ENCODE data around the gene TCAIM.
A peak's percentile ranks its signal among the peaks of the same experiment; 100 is the strongest.

Gene TCAIM

DNA sequence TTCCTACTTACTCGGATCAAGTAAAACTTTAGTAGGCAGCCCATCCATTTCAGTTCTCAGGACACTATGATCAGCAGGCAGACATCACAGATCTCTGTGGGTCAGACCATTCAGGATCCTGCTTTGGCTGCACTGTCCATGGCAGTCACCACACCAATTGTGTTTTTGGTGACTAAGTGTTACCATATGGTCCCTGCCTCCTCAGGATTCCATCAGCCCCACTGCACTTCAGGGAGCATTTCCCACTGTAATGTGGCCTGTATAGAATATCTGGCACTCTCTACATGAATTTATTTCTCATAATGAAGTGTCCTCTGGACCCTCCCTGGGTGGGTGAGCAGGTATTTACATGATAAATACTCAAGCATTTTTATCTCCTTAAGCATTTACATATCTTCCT lies 97.6 kb downstream of the TCAIM start:
- no peak overlapping the region for H3K4me3 Mint-ChIP-seq
- no peak for ATAC-seq
- H3K27ac Mint-ChIP-seq, result no peak overlapping the region
- DNase-seq, result no peak
- peaks cover 26% of the 10 kb centered on the region for H3K4me1 Mint-ChIP-seq
- H3K27me3 Mint-ChIP-seq, result no peaks in the 10 kb centered on the region
- no peaks in the 10 kb centered on the region for H3K9me3 Mint-ChIP-seq
- peaks cover 6% of the 10 kb centered on the region for H3K36me3 Mint-ChIP-seq (ENCODE audit: low read depth)

DNA sequence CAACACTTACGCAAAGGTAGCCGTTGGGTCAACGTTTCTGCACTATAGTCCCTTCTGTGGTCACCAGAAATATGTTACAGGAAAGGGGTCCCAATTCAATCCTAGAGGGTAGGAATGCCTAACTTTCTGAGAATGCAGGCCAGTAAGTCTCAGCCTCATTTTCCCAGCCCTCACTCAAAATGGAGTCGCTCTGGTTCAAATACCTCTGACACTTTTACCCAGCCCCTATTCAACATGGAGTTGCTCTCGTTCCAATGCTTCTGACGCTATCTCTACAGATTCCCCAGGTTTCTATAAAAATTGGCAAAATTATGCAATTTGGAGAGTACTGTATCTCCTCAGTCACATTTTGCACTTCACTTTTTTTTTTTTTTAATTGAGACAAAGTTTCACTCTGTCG lies 99.2 kb downstream of the TCAIM start:
- Mint-ChIP-seq H3K36me3 (ENCODE audit: low read depth) (peaks cover 14% of the 10 kb centered on the region), H3K27ac (no peak overlapping the region), H3K9me3 (no peaks in the 10 kb centered on the region), H3K4me1 (peaks cover 39% of the 10 kb centered on the region), H3K27me3 (no peaks in the 10 kb centered on the region), H3K4me3 (no peak overlapping the region)
- ATAC-seq, result no peak
- DNase-seq, result no peak

DNA sequence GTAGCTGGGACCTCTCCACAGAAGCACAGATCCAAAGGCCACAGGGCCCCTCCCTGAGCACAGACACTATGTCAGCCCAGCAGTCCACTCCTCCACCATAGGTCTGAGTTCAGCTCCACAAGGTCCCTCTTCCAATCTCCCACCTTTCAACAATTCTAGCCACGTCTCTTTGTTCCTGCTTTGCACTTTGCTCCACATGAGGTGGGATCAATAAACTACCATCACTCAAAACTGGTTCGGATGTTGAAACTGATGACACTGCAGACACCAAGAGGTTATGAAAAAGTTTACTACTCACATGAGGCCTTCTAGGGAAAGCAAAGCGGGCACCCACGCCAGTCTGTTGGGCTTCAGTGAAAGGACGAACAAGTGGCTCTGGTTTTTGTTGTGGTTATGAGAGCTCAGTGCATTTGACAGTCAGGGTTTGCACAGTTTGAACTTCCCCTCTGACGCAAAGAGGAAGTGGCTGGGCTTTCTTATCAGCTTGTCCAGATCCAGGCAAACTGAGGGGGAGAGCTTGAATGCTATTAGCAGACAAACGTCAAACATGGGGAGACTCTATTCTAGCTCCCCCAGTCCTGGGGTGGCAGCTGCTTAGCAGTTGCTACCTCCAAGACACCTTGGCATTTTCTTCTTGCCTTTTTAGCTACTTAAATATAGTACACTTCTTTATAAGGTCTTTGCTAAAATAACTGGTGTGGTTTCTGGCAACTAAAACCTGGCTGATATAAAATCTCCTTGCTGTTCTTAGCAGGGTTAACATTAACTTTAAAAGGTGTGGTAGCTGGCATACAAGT lies 101.1 kb downstream of the TCAIM start:
- ATAC-seq (peak; percentile 98), DNase-seq (peak; percentile 70)
- no peaks in the 10 kb centered on the region for H3K9me3 Mint-ChIP-seq
- peaks cover 21% of the 10 kb centered on the region for H3K36me3 Mint-ChIP-seq (ENCODE audit: low read depth)
- peak overlapping the region; percentile 62 for H3K4me3 Mint-ChIP-seq
- peaks cover 43% of the 10 kb centered on the region for H3K4me1 Mint-ChIP-seq
- no peaks in the 10 kb centered on the region for H3K27me3 Mint-ChIP-seq
- peak overlapping the region; percentile 84 for H3K27ac Mint-ChIP-seq

DNA sequence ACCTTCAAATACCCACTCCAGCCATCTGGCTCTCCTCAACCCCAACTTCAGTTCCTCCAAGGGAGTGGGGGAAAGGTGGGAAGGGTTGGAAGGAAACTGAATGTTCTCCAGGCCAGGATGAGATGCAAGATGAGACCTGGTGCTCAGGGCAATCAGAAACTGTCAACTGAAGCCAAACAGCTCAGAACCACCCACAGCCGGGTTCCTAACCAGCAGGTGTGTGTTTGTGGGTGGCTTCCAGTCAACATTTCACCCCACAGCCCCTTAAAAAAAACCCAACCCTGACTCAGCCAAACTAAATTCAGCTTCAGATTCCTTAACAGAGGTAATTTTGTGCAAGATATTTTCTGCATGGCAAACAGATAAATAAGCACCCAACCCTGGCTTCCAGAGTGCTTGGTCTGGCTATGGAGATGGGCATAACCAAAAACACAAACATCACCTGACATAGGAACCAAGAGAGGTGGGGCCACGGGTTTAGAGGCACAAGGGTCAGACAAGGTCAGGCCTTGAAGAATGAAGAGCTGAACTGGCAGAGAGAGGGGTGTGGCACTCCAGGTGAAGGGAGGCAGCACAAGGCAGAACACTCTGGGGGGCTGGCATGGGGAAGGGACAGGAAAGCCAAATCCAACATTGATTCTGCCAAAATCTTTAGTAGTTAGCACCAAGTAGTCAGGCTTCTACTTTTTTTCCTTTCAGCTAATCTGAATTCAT lies 104.2 kb downstream of the TCAIM start:
- Mint-ChIP-seq H3K9me3 (peaks cover 11% of the 10 kb centered on the region), H3K27me3 (no peaks in the 10 kb centered on the region), H3K27ac (no peak overlapping the region), H3K4me1 (peaks cover 43% of the 10 kb centered on the region), H3K36me3 (ENCODE audit: low read depth) (peaks cover 46% of the 10 kb centered on the region), H3K4me3 (no peak overlapping the region)
- ATAC-seq, result no peak
- DNase-seq, result no peak

DNA sequence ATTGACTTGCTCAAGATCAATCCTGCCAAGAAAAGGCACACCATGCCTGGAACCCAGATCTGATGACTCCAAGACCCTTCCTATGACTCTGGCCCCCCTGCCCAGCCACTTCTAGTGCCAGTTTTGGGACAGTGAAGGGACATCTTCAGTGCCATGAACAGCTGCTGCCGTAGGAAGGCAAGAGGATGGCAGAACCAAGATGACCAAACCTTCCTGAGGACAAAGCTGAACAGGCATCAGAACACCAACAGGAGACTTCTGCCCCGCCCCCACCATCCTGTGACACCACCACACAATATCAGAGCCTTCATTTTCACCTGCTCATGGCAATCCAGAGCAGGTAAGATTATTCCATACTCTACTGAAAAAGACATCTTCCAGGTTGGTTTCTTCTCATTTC lies 105.9 kb downstream of the TCAIM start:
- H3K9me3 Mint-ChIP-seq, result peaks cover 24% of the 10 kb centered on the region
- H3K4me3 Mint-ChIP-seq, result no peak overlapping the region
- ATAC-seq (no peak), DNase-seq (no peak)
- H3K27ac Mint-ChIP-seq, result no peak overlapping the region
- H3K36me3 Mint-ChIP-seq (ENCODE audit: low read depth), result peaks cover 63% of the 10 kb centered on the region
- H3K4me1 Mint-ChIP-seq, result peaks cover 37% of the 10 kb centered on the region
- H3K27me3 Mint-ChIP-seq, result no peaks in the 10 kb centered on the region

DNA sequence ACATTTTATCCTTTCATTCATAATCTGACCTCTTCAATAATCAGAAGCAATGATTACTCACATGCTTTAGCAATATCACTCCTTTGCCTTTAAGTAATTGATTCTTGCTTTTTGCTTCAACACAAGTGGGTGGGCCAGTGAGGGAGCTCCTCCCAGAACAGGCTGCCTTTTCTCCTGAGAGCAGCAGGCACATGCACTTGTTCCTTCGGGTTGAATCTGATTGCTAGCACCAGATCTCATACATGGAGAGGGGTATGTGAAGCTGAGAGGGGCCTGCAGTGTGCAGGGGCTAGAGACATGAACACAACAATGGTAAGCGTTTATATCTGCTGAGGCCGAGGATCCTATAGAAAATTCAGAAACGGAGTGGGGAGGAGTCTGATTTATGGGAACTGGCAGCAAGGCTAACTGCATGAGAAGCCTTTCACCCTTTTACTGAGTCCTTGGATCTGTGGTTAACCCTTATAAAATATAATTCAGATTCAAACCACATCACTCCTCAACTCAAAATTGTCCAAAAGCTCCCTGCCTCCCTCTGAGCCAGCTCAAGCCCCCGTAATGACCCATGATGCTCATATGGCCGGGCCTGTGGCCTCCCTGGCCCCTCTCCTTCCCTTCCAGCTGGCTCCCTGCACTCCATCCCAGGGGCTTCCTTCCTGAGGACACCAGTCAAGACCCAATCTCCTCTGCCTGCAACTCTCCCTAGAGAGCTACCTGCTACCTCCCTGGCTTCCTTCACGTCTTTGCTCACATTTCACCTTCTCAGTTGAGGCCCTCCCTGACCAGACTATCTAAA lies 106.5 kb downstream of the TCAIM start:
- Mint-ChIP-seq H3K27me3 (no peaks in the 10 kb centered on the region), H3K36me3 (ENCODE audit: low read depth) (peaks cover 66% of the 10 kb centered on the region), H3K4me3 (no peak overlapping the region), H3K27ac (peak overlapping the region; percentile 25), H3K9me3 (peaks cover 24% of the 10 kb centered on the region), H3K4me1 (peaks cover 32% of the 10 kb centered on the region)
- DNase-seq, result no peak
- ATAC-seq, result no peak

DNA sequence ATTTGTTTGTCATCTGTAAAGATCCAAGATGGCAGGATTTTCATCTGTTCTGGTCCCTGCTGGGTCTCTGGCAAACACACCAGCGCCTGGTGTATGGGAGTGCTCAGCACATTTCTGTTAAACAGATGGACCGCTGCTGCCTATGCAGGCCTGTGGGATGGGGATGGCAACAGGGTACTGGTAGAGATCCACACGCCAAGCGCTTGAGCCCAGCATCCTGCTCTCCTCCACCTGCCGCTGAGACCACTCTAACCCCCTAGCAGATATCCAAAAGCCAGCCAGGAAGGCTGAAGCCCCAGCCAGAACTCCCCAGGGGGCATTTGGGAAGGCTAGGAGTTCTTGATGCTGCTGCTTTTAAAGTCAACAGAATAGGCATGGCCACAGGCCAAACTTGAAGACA lies 107.2 kb downstream of the TCAIM start:
- Mint-ChIP-seq H3K9me3 (peaks cover 24% of the 10 kb centered on the region), H3K4me3 (no peak overlapping the region), H3K4me1 (peaks cover 25% of the 10 kb centered on the region), H3K36me3 (ENCODE audit: low read depth) (peaks cover 68% of the 10 kb centered on the region), H3K27ac (peak overlapping the region; percentile 25), H3K27me3 (no peaks in the 10 kb centered on the region)
- DNase-seq, result no peak
- no peak for ATAC-seq

DNA sequence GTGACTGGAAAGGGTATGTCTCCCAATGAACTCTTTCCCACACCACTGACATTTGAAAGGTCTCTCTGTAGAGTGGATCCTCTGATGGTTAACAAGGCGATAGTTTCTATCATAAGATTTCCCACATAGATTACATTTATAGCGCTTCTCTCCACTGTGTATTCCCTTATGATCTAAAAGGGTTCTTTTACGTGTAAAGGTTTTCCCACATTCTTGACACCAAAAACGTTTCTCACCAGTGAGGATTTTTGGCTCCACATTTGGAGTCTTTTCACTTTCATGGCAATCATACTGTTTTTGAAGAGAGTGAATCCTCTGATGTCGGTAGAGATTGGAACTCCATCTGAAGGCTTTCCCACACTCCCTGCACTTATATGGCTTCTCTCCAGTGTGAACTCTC lies 108.4 kb downstream of the TCAIM start:
- H3K9me3 Mint-ChIP-seq, result peaks cover 24% of the 10 kb centered on the region
- H3K27me3 Mint-ChIP-seq, result no peaks in the 10 kb centered on the region
- no peak overlapping the region for H3K27ac Mint-ChIP-seq
- ATAC-seq (no peak), DNase-seq (no peak)
- H3K36me3 Mint-ChIP-seq (ENCODE audit: low read depth), result peaks cover 73% of the 10 kb centered on the region
- peaks cover 14% of the 10 kb centered on the region for H3K4me1 Mint-ChIP-seq
- H3K4me3 Mint-ChIP-seq, result no peak overlapping the region

DNA sequence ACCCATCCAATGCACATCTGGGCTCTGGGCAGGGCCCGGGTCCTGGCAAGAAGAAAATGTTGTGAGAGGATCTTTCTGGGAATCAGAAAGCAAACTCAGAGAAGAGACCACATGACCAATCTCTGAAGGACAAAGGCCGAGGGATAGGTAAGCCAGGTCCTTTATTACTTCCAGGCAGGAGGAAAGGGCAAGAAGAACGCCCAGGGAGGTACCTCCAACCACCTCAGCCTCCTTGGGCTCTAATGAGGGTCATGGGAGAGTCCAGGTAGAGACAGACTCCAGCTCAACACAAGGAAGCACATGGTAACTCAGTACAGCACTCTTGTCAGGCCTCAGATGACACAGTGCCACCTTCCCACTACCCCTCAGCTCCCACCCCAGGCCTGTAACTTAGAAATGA lies 112.9 kb downstream of the TCAIM start:
- Mint-ChIP-seq H3K27me3 (no peaks in the 10 kb centered on the region), H3K4me3 (no peak overlapping the region), H3K9me3 (peaks cover 24% of the 10 kb centered on the region), H3K27ac (no peak overlapping the region), H3K36me3 (ENCODE audit: low read depth) (peaks cover 70% of the 10 kb centered on the region), H3K4me1 (peaks cover 3% of the 10 kb centered on the region)
- ATAC-seq, result no peak
- no peak for DNase-seq

DNA sequence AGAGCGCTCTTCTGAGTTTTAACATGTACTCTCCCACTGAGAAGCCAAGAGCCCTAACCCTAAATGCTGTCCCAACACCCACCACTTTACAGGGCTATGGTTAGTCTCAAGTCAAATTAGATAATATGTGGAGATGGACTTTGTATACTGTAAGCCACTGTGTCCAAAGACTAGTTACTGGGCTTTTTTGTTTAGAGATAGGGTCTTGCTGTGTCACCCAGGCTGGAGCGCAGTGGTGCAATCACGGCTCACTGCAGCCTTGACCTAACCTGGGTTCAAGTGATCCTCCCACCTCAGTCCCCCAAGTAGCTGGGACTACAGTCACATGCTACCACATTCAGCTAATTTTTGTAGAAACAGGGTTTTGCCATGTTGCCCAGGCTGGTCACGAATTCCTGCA lies 115.7 kb downstream of the TCAIM start:
- peaks cover 3% of the 10 kb centered on the region for H3K4me1 Mint-ChIP-seq
- H3K27me3 Mint-ChIP-seq, result no peaks in the 10 kb centered on the region
- no peaks in the 10 kb centered on the region for H3K9me3 Mint-ChIP-seq
- H3K36me3 Mint-ChIP-seq (ENCODE audit: low read depth), result peaks cover 63% of the 10 kb centered on the region
- DNase-seq, result no peak
- no peak for ATAC-seq
- H3K27ac Mint-ChIP-seq, result no peak overlapping the region
- H3K4me3 Mint-ChIP-seq, result no peak overlapping the region

DNA sequence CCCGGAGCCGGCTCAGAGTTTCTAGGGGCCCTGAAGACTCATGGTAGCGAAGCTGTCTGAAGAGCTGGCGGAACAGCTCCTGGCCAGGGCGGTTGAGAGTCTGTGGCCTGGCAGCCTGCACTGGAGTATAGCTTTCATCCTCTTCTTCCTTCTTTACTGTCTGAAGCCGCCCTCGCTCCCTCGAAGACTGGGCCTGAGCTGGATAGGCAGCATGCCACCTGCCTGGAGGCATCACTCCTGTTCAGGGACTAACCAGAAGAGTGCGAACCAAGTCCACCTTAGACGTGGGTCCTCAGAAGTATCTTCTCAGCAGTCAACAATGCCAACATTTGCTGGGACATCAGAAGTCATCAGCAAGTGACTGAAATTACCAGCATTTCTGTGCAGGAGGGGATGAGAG lies 116.8 kb downstream of the TCAIM start:
- ATAC-seq (no peak), DNase-seq (no peak)
- Mint-ChIP-seq H3K27ac (no peak overlapping the region), H3K9me3 (peaks cover 5% of the 10 kb centered on the region), H3K27me3 (no peaks in the 10 kb centered on the region), H3K4me1 (no peaks in the 10 kb centered on the region), H3K4me3 (no peak overlapping the region), H3K36me3 (ENCODE audit: low read depth) (peaks cover 65% of the 10 kb centered on the region)

Data from activated naive CD8-positive, alpha-beta T cell treated with anti-CD3 and anti-CD28 coated beads, Interleukin-2, amount 50 U/mL, for 24 hours (primary cell).